ENCODE measurements around the gene GUCY1A1.

GRCh38 chr4:155708782-155709181 is 42.1 kb downstream of the GUCY1A1 start:
- TF ChIP-seq CTCF (conservative IDR thresholded peaks at IDR 0.05 in 1 of 2, IDR thresholded peaks at IDR 0.05 in 1 of 2; ENCODE audit: low read depth in 1 of 2, low read length in 2 of 2) (no peak), EZH2 (IDR thresholded peaks at IDR 0.05; ENCODE audit: low read length, missing control alignments) (no peak)

All from fibroblast of lung (primary cell).